HEK293T (cell line): ENCODE data around the gene ATP9A.

Source experiments
- BHLHE40 ChIP-seq: fragments of 450-650 bp; IDR thresholded peaks from 2 replicates; pipeline ENCODE4 v1.6.1; 2016; ENCODE audit warnings: mild to moderate bottlenecking, moderate library complexity, borderline replicate concordance
- ELF4 ChIP-seq: fragments of 450-650 bp; IDR thresholded peaks from 2 replicates; pipeline ENCODE4 v1.6.1; 2017; ENCODE audit warnings: antibody characterized with exemption
- FOXA1 ChIP-seq: fragments of 450-650 bp; IDR thresholded peaks from 2 replicates; pipeline ENCODE4 v1.6.1; 2016; ENCODE audit warnings: mild to moderate bottlenecking
- FOXK2 ChIP-seq: fragments of 450-650 bp; IDR thresholded peaks from 2 replicates; pipeline ENCODE4 v1.6.1; 2016; ENCODE audit warnings: mild to moderate bottlenecking
- FOXM1 ChIP-seq: fragments of 450-650 bp; IDR thresholded peaks from 2 replicates; pipeline ENCODE4 v1.6.1; 2017; ENCODE audit warnings: mild to moderate bottlenecking, borderline replicate concordance
- PKNOX1 ChIP-seq: fragments of 450-650 bp; IDR thresholded peaks from 2 replicates; pipeline ENCODE4 v1.6.1; 2016
- SP1 ChIP-seq: fragments of 450-650 bp; IDR thresholded peaks from 2 replicates; pipeline ENCODE4 v1.6.1; 2017
- SUZ12 ChIP-seq: fragments of 450-650 bp; IDR thresholded peaks from 2 replicates; pipeline ENCODE4 v1.6.1; 2016; ENCODE audit warnings: mild to moderate bottlenecking
- ZNF384 ChIP-seq: fragments of 450-650 bp; IDR thresholded peaks from 2 replicates; pipeline ENCODE4 v1.6.1; 2016

GRCh38 chr20:51802170-51802751 lies 34.1 kb upstream of the ATP9A start, which contains the start of gene SALL4:
- TF ChIP-seq FOXK2 (no peak), FOXA1 (no peak), FOXM1 (no peak), ELF4 (no peak), BHLHE40 (no peak), PKNOX1 (peak; percentile 62), SP1 (no peak), SUZ12 (no peak), ZNF384 (no peak)
